Activated CD8-positive, alpha-beta memory T cell treated with anti-CD3 and anti-CD28 coated beads for 48 hours (primary cell): ENCODE results near the gene CDH4.

Experiments
- DNase-seq, 3 experiments: peaks; one replicate each; pipeline ENCODE4 v3.0.0-alpha.2; 2020; ENCODE audit warnings: low read depth in 2 of 3, low spot score in 2 of 3

The CDH4 gene

GRCh38 chr20:61514018-61514365 is 261.9 kb downstream of the CDH4 start:
- no peak for DNase-seq

DNA sequence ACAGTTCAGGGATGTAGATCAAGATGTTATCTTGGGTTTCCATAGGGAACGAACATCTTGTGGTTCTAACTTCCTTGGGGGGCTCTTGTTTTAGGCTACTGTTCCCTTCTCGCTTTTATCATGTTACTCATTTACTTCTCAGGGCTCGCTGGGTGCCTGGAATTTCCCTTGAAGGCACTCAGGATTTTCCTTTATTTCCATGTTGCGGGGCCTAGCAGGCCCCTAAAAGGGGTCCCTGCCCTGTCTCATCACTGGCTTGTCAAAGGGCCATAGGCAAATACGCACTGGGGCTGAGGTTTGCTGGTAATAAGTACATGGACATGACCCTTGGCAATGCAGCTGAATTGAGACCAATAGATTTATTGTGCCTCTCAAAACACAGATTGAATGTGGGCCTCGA is 262.3 kb downstream of the CDH4 start:
- no peak for DNase-seq

DNA sequence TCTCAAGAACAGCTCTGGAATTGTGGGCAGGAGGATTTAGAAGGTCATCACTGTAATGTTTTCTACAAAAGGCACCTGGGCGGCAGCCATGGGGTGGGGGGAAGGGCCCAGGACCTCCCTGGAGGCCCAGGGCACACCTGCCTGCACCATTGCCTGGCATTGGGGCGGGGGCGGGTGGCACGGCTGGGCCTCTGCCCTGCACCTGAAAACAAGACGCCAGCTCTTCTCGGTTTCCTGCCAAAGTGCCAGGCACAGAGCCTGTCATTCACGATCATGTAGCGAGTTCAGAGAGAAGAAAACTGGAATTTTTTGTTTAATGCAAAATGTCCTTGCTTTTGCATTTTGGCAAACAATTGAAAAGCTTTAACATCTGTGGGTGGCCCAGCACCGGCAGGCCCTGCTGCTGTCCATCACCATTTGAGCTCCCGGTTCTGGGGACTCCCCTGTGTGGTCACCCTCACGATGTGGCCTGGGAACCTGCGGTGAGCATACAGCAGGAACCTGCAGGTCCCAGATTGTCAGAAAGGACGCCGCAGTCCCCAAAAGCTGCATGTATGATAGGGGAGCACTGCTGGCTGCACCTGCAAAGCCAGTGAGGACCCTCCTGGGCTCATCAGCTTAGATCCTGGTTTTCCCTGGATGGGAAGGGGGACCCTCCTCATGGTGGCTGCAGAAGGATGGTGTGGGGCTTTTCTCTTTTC is 262.9 kb downstream of the CDH4 start:
- DNase-seq: no peak

DNA sequence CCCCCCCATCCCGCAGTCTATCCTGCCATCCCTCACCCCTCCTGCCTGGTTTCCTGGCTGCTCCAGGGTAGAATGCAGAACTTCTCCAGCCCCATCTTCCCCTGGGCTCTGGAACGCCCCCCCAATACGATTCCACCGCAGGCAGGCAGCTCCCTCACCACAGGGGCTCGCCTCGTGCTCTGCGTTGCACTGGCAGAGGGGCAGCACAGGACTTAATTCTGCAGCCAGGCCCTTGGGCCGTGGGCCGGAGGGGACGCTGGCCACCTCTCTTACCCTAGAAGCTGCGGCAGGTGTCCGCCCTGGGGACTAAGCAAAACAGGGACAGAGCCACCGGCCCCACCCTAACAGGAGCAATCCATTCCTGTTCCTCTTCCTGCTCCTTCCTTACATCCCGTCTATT is 263.9 kb downstream of the CDH4 start:
- no peak for DNase-seq

DNA sequence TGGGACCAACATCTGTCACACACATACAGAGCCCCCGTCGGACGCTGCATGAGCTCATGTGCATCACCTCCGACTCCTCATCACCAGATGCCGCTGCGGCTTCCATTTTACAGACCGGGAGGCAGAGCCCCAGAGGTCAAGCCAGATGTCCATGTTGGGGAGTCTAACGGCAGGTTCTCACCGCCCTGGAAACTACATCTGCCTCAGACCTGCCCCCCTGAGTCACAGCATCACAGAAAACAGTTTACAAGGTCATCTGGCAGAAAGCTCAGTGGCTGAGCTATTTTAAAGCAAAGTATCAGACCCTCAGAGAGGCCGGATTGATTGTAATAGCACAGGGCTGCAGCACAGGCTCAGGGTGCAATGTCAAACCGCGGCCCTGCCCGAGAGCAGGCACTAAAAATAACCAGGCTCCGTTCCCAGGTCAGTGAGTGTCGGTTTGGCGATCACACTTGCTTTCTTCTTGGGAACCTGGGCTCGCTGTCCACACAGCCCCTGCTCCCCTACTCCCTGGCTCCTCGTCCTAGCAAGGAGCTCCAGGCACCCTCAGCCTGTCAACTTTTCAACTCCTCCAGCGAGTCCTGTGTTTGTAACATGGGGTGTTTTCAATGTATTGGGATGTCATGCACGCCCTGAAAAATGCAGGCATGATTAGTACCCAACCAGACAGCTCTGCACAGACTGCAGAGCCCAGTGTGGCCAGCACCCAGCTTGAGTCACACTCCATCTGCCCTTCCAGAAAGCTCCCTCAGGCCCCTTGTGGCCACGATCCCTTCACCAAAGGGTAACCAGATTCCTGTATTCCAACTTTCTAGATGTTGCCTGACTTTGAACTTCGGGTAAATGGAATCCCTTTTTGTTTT is 264.5 kb downstream of the CDH4 start:
- DNase-seq: no peak

- no peak for DNase-seq
Observed at GRCh38 chr20:61517419-61517818, 265.4 kb downstream of the CDH4 start.

GRCh38 chr20:61518424-61518951 is 266.4 kb downstream of the CDH4 start:
- DNase-seq: no peak

- no peak for DNase-seq
Observed at GRCh38 chr20:61519488-61519887, 267.4 kb downstream of the CDH4 start.

DNA sequence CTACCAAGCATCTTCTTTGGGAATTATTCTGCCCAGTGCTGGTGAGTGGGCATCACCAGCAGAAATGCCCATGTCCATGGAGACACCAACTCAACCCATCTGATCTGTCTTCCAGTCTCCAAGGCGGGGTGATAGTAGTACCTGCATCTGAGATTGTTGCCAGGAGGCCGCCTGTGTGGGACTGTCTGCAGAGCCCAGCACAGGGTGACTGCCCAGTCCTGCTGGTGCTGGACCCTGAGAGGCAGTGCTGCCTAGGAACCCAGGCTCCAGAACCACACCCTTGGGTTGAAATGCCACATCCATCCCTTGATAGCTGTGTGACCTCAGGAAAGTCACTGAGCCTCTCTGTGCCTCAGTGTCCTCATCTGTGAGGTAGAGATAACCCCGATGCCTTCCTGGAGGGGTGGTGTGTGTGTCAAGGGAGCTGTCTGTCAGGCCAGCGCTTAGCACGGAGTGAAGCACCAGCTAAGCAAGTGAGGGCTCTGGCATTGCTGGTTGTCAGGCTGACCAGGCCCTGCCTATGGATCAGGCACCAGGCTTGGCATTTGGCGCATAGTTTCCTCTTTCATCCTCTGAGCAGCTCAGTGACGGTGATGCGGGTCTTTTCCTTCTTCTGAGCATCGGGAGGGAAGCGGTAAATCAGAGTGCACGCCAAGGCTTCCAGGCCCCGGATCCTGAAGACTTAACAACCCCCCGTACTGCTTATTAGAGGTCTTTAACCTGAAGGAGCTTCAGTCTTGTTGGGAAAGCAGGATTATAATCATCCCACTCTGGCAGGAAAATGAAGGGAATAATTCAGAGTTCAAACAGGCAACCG is 268.2 kb downstream of the CDH4 start:
- DNase-seq: no peak

DNA sequence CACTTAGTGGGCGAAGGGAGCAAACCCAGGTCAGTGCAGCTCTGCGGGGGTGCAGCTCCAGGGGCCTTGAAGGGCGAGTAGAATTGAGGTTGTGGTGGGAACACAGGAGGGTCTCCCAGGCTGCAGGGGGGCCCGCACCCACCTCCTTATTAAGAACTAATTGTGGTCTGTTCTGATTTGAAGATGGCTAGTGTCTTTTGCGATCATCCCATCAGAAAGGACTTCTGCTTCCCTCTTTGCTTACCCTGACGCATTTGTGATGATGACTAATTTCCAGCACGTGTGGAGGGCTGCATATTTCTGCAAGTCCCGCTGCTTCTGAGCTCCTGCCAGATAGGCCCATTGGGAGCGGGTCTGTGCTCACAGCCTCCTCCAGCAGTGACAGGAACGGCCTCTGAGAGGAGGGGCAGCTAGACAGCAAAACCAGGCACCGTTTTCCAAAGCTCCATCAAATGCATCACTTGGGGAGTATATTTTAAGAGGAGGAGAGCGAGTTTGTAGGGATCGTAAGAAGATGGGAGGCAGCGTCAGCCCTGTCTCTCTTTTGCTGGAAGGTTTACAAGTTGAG is 268.9 kb downstream of the CDH4 start:
- no peak for DNase-seq

- DNase-seq: no peak
Observed at GRCh38 chr20:61521687-61522420, 269.8 kb downstream of the CDH4 start.

- no peak for DNase-seq
Observed at GRCh38 chr20:61522498-61523090, 270.5 kb downstream of the CDH4 start.

GRCh38 chr20:61523145-61523544 is 271.1 kb downstream of the CDH4 start:
- DNase-seq: no peak

GRCh38 chr20:61524951-61525666 is 273.0 kb downstream of the CDH4 start:
- no peak for DNase-seq

- no peak for DNase-seq
Observed at GRCh38 chr20:61525781-61526431, 273.8 kb downstream of the CDH4 start.

DNA sequence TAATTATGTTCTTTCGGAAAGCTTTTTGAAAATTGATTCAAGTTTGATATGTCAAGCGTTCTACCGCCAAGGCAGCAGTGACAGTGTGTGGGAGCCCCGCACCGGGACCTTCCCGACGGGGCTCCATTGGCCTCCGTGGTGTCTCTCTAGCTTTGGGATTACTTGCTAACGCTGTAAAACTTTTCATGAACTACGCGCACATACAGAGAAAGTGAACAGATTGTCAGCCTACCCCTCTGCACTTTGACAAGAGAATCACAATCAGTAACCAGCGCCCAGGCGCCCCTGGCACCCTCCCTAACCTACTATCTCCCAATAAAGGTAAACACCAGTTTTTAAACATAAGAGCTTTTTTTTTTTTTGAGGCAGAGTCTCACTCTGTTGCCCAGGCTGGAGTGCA is 274.8 kb downstream of the CDH4 start:
- no peak for DNase-seq

- DNase-seq: no peak
Observed at GRCh38 chr20:61527626-61528025, 275.6 kb downstream of the CDH4 start.

DNA sequence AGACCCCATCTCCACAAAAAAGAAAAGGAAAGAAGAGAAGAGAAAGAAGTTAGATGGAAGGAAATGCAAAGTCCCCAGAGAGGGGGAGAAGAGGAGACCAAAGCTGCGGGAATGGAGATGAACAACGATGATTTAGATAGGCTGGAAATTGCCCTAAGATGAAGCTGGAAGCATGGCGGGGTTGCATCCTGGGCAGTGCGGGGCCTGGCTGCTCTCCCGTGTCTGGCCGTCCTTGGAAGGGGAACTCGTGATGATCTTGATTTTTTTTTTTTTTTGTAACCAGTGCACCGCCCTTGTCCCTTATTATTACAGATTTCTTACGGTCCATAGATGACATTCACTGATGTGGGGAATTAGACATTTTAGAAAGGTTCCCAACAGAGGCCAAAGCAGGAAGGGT is 276.5 kb downstream of the CDH4 start:
- DNase-seq: no peak

DNA sequence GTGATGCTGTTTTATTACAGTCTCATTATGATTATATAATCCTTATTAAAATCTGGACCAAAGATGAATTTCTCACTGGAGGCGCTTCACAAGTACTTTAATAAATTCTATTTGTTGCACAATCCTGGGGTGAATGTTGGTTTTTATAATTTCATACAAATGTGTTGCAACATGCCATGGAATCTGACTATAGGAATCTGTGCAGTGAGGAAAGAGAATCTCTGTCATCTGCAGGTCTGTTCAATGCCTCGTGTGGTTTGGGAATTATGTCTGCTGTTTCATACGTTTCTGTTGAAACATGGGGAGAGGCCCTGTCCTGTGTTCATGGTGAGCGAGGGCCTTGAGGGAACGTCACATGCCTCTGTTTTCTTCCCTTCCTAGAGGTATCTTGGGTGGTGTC is 277.3 kb downstream of the CDH4 start:
- no peak for DNase-seq
